H1 (cell line): ENCODE data around the gene NDUFB8. TPM values are rescaled to one million over a fixed set of nuclear protein-coding genes. Genes with fewer than 3 reads are reported as not detected.

Experiments
- CHD2 ChIP-seq: IDR thresholded peaks from 2 replicates; pipeline ENCODE4 v1.6.1; 2012; ENCODE audit warnings: low read length, improper control_type of control experiment
- CTBP2 ChIP-seq: IDR thresholded peaks from 2 replicates; pipeline ENCODE4 v1.7.0; 2011; ENCODE audit warnings: borderline replicate concordance, mild to moderate bottlenecking, moderate library complexity, mixed read lengths, low read length; ENCODE audit not compliant: insufficient read depth, insufficient read length
- SIRT6 ChIP-seq: IDR thresholded peaks from one replicate; pipeline ENCODE4 v1.7.1; 2012; ENCODE audit warnings: low read length, inconsistent platforms
- SUZ12 ChIP-seq: fragments of 200-600 bp; sonication (generic); IDR thresholded peaks from 2 replicates; pipeline ENCODE4 v1.6.1; 2012; ENCODE audit warnings: mild to moderate bottlenecking, inconsistent platforms, low read length, moderate library complexity, mixed read lengths
- ZNF274 ChIP-seq: IDR thresholded peaks from 2 replicates; pipeline ENCODE4 v1.7.0; 2012; ENCODE audit warnings: low read length, borderline replicate concordance; ENCODE audit errors: extremely low read depth
- polyA plus RNA-seq, 7 experiments: library from polyadenylated mRNA; depleted of rRNA in 3 of 7; stranded (reverse) in 5 of 7; unstranded in 2 of 7; fragments of >200 nt in 5 of 7; fragments of 200-250 nt in 2 of 7; gene quantifications; 1 replicate in 5 of 7; 2 replicates in 1 of 7; 4 replicates in 1 of 7; pipeline versions ENCODE4 v1.2.1 to v1.2.3, GENCODE V29; 2011 to 2013; ENCODE audit warnings: missing spikeins in 2 of 7, mixed read lengths in 2 of 7
- total RNA-seq: library from RNA; stranded (reverse); fragmentation: NEBNext Ultra II Directional; extraction: Animal tissue kit (Norgen Biotek cat#: 25700); gene quantifications from 2 replicates; pipeline ENCODE4 v1.2.1, GENCODE V29; 2021
- TF ChIP-seq, protein P1 (sequence below): IDR thresholded peaks from 2 replicates; pipeline ENCODE4 v1.6.1; 2011; ENCODE audit warnings: low read length, improper control_type of control experiment

NDUFB8 gene
- total and polyA plus RNA-seq, 2 of the 8 experiments (the other 6 are each of a cell fraction or from before 2014, with no cell fraction given) = 175 to 455 TPM

DNA sequence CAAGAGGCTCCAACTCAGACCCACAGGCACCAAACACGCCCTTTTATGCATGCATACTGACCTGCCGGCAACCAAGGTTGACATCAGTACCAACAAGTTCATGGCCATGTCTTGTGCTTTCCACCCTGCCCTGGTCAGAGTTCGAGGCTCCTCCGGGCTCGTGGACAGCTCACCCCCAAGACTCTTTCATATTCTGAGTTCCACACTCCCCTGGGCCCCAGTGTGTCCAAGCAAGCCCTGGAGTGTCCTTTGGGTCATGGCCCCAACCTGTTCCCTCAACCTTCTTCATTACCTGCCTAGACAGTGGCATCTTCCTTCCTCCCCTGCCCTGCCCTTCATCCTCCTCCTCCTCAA lies 46.6 kb upstream of the NDUFB8 start (continued):
- TF ChIP-seq, protein P1, sequence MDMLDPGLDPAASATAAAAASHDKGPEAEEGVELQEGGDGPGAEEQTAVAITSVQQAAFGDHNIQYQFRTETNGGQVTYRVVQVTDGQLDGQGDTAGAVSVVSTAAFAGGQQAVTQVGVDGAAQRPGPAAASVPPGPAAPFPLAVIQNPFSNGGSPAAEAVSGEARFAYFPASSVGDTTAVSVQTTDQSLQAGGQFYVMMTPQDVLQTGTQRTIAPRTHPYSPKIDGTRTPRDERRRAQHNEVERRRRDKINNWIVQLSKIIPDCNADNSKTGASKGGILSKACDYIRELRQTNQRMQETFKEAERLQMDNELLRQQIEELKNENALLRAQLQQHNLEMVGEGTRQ = no peak
- TF ChIP-seq SUZ12 (no peak), ZNF274 (no peak), SIRT6 (no peak), CHD2 (no peak), CTBP2 (no peak)
